Astrocyte of the spinal cord (primary cell): ENCODE data around the gene KAT7.

Experiments
- DNase-seq: peaks from one replicate; pipeline ENCODE4 v3.0.0; 2011; ENCODE audit warnings: low read depth, low spot score
- H3K4me3 ChIP-seq: 2 replicates; pipeline ENCODE4 v1.5.1; 2011; ENCODE audit warnings: low read depth, mild to moderate bottlenecking, low read length, moderate library complexity
- CTCF ChIP-seq: IDR thresholded peaks from 2 replicates; pipeline ENCODE4 v1.5.1; 2012; ENCODE audit warnings: low read depth, mild to moderate bottlenecking, low read length, inconsistent platforms
- in situ Hi-C: cut with HindIII; loops from 2 replicates; pipeline ENCODE4 v1.10.0; 2017; ENCODE audit warnings: low sequenced_read_pairs

Gene KAT7

GRCh38 chr17:49745175-49746139, 43.0 kb upstream of the KAT7 start:
- TF ChIP-seq CTCF: no peak
- in situ Hi-C loops: no loop called here
- DNase-seq: no peak
- no peak overlapping the region for H3K4me3 ChIP-seq

- DNase-seq: no peak
- TF ChIP-seq CTCF: no peak
- no peak overlapping the region for H3K4me3 ChIP-seq
- in situ Hi-C loops: no loop called here
Observed at GRCh38 chr17:49746791-49747490, 41.5 kb upstream of the KAT7 start.

GRCh38 chr17:49747632-49748031, 40.8 kb upstream of the KAT7 start:
- in situ Hi-C loops: no loop called here
- no peak for DNase-seq
- no peak for TF ChIP-seq CTCF
- H3K4me3 ChIP-seq: no peak overlapping the region

GRCh38 chr17:49748223-49748622, 40.3 kb upstream of the KAT7 start:
- no peak overlapping the region for H3K4me3 ChIP-seq
- DNase-seq: no peak
- no peak for TF ChIP-seq CTCF
- in situ Hi-C loops: no loop called here

GRCh38 chr17:49748791-49749190, 39.7 kb upstream of the KAT7 start:
- no peak overlapping the region for H3K4me3 ChIP-seq
- DNase-seq: no peak
- in situ Hi-C loops: no loop called here
- no peak for TF ChIP-seq CTCF

- no peak for DNase-seq
- in situ Hi-C loops: no loop called here
- no peak overlapping the region for H3K4me3 ChIP-seq
- no peak for TF ChIP-seq CTCF
Observed at GRCh38 chr17:49749730-49750129, 38.8 kb upstream of the KAT7 start.
